Fibroblast of mammary gland (primary cell): ENCODE measurements around the gene TDRD7.

Source experiments
- DNase-seq: peaks from one replicate; pipeline ENCODE4 v3.0.0-alpha.2; 2010; ENCODE audit warnings: low read depth
- H3K4me3 ChIP-seq: 2 replicates; pipeline ENCODE4 v1.5.1; 2011; ENCODE audit warnings: low read depth, mild to moderate bottlenecking, low read length, moderate library complexity; ENCODE audit not compliant: control insufficient read depth
- CTCF ChIP-seq: conservative IDR thresholded peaks from 2 replicates; pipeline ENCODE4 v1.5.1; 2011; ENCODE audit warnings: low read depth, low read length, inconsistent platforms; ENCODE audit not compliant: control insufficient read depth, insufficient read depth

TDRD7 gene

GRCh38 chr9:97536480-97536879, 124.6 kb downstream of the TDRD7 start:
- TF ChIP-seq CTCF, result no peak
- no peak overlapping the region for H3K4me3 ChIP-seq
- DNase-seq, result no peak

DNA sequence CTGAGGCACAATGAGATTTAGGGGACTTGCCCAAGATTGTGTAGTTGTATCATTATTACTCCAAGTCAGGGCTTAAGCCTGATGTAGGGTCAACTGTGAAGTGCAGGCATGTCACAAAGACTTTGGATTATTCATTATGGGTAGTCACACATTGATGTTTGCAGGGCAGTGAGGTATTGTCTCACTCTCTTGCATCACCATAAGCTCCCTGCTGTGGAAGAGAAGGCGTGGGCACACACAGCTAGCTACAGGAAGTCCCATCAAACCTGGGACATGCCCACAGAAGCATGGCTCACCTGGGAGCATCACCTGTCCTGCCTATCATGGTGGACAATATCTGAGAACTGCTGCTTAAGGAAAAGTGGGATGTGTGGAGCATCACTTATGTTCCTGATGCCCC, 131.7 kb downstream of the TDRD7 start:
- no peak for TF ChIP-seq CTCF
- no peak overlapping the region for H3K4me3 ChIP-seq
- no peak for DNase-seq

DNA sequence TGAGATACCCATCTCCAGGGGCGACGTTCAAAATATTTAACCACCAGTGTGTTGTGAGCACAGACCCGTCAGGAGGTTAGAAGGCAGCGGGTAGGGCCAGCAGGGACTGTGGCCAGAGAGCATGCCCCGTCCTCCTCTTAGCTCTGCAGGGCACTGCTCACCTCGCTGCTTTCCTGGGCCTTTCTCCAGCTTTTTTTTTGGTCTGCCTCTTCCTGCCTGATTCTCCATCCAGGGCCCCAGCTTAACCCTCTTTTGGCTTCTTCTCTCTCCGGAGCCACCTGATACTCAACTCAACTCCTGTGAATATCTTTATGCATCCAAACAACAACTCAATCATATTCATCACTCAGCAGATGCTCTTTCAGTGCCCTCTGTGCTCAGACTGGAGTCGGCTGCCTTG, 133.6 kb downstream of the TDRD7 start:
- TF ChIP-seq CTCF, result no peak
- no peak overlapping the region for H3K4me3 ChIP-seq
- no peak for DNase-seq
